Fibroblast of villous mesenchyme (primary cell): ENCODE results near the gene ALDH1L1. TPM values are rescaled to one million over a fixed set of nuclear protein-coding genes. Genes with fewer than 3 reads are reported as not detected.

ENCODE experiments used
- DNase-seq: peaks from one replicate; pipeline ENCODE4 v3.0.0-alpha.2; 2010; ENCODE audit warnings: low read depth
- H3K4me3 ChIP-seq: 2 replicates; pipeline ENCODE4 v1.5.1; 2011; ENCODE audit warnings: low read depth, mild to moderate bottlenecking, low read length
- total RNA-seq: library from RNA; depleted of rRNA; stranded (reverse); fragments of >200 nt; gene quantifications from 2 replicates; pipeline ENCODE4 v1.2.3, GENCODE V29; 2012
- TF ChIP-seq, protein P1 (sequence below): IDR thresholded peaks from 2 replicates; pipeline ENCODE4 v1.5.1; 2012; ENCODE audit warnings: low read depth, mild to moderate bottlenecking, low read length; ENCODE audit not compliant: insufficient read depth

The ALDH1L1 gene
- total RNA-seq, 1 donor: 3.9 TPM

DNA sequence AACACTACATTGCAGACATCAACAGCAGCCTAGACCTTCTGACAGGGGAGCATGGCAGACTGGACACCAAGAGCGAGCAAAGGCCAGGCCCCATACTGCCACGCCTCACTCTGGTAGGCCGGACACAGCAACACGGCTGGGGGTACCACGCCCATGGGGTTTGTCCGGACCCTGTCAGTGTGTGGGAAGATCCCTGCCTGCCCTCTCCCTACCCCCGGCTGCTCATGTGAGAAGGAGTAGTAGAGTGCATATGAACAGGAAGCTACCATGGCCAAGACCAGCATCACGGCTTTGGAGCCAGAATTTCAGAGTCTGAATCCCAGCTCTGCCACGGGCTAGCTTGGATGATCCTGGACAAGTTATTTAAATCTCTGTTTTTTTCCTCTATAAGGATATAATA is 27.9 kb downstream of the ALDH1L1 start:
- DNase-seq: no peak
- H3K4me3 ChIP-seq: no peak overlapping the region
- TF ChIP-seq, protein P1, sequence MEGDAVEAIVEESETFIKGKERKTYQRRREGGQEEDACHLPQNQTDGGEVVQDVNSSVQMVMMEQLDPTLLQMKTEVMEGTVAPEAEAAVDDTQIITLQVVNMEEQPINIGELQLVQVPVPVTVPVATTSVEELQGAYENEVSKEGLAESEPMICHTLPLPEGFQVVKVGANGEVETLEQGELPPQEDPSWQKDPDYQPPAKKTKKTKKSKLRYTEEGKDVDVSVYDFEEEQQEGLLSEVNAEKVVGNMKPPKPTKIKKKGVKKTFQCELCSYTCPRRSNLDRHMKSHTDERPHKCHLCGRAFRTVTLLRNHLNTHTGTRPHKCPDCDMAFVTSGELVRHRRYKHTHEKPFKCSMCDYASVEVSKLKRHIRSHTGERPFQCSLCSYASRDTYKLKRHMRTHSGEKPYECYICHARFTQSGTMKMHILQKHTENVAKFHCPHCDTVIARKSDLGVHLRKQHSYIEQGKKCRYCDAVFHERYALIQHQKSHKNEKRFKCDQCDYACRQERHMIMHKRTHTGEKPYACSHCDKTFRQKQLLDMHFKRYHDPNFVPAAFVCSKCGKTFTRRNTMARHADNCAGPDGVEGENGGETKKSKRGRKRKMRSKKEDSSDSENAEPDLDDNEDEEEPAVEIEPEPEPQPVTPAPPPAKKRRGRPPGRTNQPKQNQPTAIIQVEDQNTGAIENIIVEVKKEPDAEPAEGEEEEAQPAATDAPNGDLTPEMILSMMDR: no peak

DNA sequence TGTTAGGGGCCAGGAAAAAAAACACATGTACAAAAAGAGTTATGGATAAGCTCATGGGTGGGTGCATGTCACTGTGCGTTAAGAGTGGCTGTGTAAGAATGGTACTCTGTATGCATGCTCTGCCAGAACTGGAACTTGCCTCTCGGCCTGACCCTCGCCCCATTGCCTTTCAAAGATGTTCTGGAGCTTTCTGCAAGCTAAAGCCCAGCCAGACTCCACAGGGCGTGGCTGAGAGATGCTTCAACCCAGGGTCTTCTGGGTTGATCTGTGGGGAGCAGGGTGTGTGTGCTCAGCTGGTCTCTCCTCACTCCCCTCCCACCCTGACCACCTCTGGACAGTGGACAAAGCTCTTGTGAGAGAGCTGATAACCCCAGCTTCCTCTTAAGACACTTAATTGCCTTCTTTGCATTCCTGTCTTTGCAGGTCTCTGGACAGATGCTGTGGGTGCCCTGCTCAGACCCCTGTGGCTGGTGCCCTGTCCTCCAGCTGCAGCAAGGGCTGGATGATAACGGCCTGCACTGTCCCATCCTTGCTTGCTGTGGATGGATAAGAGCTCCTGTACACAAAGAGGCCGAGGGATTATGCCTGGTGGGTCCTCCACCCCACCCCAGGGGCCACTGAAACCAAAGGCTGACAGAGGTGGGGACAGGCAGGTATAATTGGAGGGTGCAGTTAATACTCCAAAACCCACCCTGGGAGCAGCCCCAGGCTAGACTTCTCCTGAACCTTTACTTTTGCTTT is 28.7 kb downstream of the ALDH1L1 start:
- no peak overlapping the region for H3K4me3 ChIP-seq
- DNase-seq: no peak
- TF ChIP-seq, protein P1: no peak

DNA sequence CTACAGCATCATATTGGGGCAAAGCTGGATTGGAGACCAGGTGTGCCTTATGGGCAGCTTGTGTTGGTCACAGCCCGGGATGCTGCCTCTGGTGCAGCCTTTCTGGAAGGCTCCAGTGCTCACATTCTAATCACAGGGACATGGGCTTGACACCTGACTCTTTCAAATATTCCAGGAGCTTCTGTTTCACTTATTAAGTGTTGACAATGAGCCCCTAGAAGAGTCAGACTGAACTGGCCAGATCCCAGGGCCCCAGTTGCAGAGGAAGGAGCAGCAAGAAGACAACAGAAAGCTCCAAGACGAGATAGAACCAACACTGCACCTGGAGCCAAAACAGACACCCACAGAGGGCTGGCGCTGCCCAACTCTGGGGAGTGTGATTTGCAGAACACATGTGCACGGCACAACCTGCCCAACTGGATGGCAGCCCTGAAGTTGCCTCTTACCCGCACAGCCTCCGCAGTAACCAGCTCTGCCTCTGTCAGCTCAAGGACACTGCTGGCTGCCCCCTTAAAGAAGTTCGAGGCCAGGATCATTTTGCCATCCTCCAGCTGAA is 30.3 kb downstream of the ALDH1L1 start:
- no peak for DNase-seq
- H3K4me3 ChIP-seq: no peak overlapping the region

DNA sequence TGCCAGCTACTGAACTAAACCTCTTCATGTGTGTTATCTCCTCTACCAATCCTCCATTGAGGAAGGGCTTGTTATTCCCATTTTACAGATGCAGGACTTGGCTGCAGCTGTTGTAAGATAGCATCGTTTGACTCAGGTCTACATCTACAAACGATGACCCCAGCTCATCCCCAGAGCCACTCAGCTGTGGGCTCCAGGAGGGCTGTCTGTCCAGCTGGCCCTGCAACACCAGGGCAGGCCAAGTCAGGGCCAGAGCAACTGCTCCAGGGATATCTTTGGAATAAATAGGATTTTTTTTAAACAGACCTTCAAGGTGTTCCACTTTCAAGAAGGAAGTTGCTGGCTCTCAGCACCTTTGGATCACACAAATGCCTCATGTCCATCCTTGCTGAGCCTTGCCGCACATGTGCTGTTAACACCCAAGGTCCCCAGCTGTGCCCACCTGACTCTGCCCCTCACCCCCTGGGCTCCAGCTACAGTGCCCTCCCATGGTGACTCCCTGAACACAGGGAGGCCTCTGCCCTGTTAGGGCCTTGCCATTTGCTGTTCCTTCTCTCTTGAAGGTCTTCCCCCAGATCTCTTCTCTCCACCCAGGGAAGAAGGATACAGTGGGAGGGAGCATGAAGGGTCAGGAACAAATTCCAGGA is 31.0 kb downstream of the ALDH1L1 start:
- TF ChIP-seq, protein P1: no peak
- no peak overlapping the region for H3K4me3 ChIP-seq
- DNase-seq: no peak

More for the DNA sequence above, 30.3 kb downstream of the ALDH1L1 start:
- TF ChIP-seq, protein P1: no peak

DNA sequence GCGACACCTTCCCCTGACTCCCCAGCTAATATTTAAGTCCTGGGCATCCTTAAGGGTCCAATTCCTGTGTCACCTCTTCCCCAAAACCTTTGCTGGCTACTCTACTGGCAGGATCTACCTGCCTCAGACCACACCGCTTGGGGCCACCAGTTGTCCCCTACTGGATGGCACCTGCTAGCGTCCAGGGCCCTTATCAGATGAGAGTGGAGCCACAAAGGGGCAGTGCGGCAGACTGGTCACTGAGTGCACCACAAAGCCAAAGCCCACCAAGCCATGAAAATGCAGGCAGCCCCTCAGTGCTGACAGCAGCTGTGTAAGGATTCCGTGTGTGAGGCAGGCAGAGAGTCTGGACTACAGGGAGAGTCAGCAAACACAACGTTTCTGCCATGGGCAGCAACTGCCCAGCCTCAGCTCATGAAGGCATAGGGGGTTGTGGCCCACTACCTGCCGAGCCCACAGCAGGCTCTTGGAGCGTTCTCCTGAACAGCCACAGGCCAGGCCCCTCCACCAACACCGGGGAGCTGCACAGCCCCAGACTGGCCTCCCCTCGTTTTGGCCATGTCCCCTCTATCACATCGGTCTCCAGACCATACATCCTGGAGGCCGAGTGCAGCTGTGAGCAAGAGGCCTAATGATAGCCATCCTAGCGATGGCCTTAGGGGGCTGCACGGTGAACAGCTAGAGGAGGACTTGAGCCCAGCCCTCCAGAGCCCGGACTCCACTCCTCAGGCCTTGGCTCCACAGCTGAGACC is 32.3 kb downstream of the ALDH1L1 start:
- no peak overlapping the region for H3K4me3 ChIP-seq
- no peak for DNase-seq
- TF ChIP-seq, protein P1: no peak

DNA sequence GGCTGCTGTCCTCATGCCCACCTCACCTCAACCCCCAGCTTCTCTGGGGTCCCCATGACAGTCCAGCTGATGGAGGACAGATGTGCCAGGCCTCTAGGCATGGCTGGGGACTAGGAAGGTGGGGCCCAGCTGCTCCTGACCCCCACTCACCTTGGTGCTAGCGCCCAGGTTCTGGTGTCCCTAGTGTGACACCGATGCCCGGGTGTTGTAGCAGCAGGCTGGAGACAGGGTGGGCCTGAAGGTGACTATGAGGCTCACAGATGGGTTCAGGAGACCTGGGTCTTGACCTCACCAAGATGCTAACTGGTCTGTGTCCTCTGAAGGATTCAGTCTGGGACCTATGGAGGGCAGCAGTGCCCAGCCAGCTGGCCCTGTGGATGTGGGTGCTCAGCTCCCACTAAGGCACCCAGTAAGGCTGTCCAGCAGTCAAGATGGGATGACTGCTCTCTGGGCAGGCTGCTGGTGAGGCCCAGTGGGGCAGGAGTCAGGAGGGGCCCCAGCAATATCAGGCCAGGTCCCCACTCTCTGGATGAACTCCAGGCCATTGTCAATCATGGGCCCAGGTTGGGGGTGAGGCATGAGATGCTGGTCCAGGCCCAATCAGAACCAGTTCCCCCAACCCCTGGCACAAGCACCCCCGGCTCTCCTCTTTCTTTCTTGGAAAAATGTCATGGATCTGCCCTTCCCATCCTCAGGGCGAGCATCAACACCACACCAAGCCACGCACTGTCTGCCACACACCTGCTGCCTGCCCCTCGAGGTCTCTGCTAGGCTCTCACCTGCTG is 33.0 kb downstream of the ALDH1L1 start:
- H3K4me3 ChIP-seq: no peak overlapping the region
- TF ChIP-seq, protein P1: no peak
- no peak for DNase-seq
